ENCODE measurements around the gene DNAH8.

DNA sequence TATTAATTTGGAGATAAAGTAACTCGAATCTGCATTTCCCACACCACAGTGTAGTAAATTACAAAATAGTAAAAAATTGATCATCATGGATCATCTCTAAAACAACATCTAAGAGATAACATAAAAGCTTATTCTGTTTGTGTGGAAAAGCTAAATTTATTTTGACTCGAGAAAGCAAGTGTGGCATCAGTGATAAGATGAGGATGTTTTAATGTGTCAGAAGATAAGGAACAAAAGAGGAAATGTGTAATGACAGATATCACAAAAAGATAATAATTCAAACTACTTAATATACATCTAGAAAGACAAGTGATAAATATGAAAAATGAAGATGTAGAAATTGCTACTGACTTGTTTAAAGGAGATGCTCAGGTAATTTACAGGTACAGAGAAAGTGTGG lies 74.1 kb downstream of the DNAH8 start:
- TF ChIP-seq, protein P1, sequence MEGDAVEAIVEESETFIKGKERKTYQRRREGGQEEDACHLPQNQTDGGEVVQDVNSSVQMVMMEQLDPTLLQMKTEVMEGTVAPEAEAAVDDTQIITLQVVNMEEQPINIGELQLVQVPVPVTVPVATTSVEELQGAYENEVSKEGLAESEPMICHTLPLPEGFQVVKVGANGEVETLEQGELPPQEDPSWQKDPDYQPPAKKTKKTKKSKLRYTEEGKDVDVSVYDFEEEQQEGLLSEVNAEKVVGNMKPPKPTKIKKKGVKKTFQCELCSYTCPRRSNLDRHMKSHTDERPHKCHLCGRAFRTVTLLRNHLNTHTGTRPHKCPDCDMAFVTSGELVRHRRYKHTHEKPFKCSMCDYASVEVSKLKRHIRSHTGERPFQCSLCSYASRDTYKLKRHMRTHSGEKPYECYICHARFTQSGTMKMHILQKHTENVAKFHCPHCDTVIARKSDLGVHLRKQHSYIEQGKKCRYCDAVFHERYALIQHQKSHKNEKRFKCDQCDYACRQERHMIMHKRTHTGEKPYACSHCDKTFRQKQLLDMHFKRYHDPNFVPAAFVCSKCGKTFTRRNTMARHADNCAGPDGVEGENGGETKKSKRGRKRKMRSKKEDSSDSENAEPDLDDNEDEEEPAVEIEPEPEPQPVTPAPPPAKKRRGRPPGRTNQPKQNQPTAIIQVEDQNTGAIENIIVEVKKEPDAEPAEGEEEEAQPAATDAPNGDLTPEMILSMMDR (conservative IDR thresholded peaks at IDR 0.05), result no peak
- no peak for TF ChIP-seq EZH2 (IDR thresholded peaks at IDR 0.05; ENCODE audit: low read depth)

All from PC-9 (cell line).